GM18873 (cell line): ENCODE measurements around the gene AWAT1.
"Not testable (repeated sequence)": the region's sequence is repeated elsewhere in the genome, so short reads cannot be mapped to it uniquely, and the experiment has no call there.

Experiments used
- ATAC-seq: cut with Tn5 transposase; IDR thresholded peaks from one replicate; pipeline ENCODE4 v1.9.1; 2021; ENCODE audit warnings: mild to moderate bottlenecking, moderate library complexity, moderate number of reproducible peaks; ENCODE audit not compliant: unreplicated experiment, low FRiP score

Gene AWAT1

GRCh38 chrX:70234355-70234754 lies at the start of gene AWAT1:
TSS of gene AWAT1 (plus strand) at chrX:70234655. CDS start at chrX:70234696, 41 bp downstream.
- ATAC-seq: no peak

GRCh38 chrX:70190225-70190624 lies 44.2 kb upstream of the AWAT1 start:
- ATAC-seq: no peak

- peak; percentile 78 for ATAC-seq
Measured at GRCh38 chrX:70196961-70197720, 37.3 kb upstream of the AWAT1 start.

GRCh38 chrX:70201732-70202131 lies 32.7 kb upstream of the AWAT1 start:
- no peak for ATAC-seq

- ATAC-seq: no peak
Measured at GRCh38 chrX:70208479-70208878, 26.0 kb upstream of the AWAT1 start.

- not testable (repeated sequence) for ATAC-seq
Measured at GRCh38 chrX:70209570-70209969, 24.9 kb upstream of the AWAT1 start.

GRCh38 chrX:70219938-70220764 lies 14.3 kb upstream of the AWAT1 start:
- ATAC-seq: no peak

GRCh38 chrX:70226048-70226447 lies 8.4 kb upstream of the AWAT1 start:
- no peak for ATAC-seq

- no peak for ATAC-seq
Measured at GRCh38 chrX:70226687-70227086, 7.8 kb upstream of the AWAT1 start.

GRCh38 chrX:70231666-70232065 lies 2.8 kb upstream of the AWAT1 start:
- no peak for ATAC-seq

GRCh38 chrX:70240751-70241150 lies 6.3 kb downstream of the AWAT1 start:
- ATAC-seq: no peak

GRCh38 chrX:70241501-70241900 lies 7.0 kb downstream of the AWAT1 start:
- no peak for ATAC-seq

- not testable (repeated sequence) for ATAC-seq
Measured at GRCh38 chrX:70243601-70244000, 9.1 kb downstream of the AWAT1 start.

- no peak for ATAC-seq
Measured at GRCh38 chrX:70244881-70245280, 10.4 kb downstream of the AWAT1 start.

GRCh38 chrX:70247252-70247651 lies 12.8 kb downstream of the AWAT1 start:
- ATAC-seq: no peak

- no peak for ATAC-seq
Measured at GRCh38 chrX:70252491-70252890, 18.0 kb downstream of the AWAT1 start.

GRCh38 chrX:70253377-70254062 lies 19.1 kb downstream of the AWAT1 start:
- no peak for ATAC-seq

- no peak for ATAC-seq
Measured at GRCh38 chrX:70254063-70254400, 19.6 kb downstream of the AWAT1 start.

GRCh38 chrX:70254909-70255308 lies 20.5 kb downstream of the AWAT1 start:
- ATAC-seq: no peak

- ATAC-seq: no peak
Measured at GRCh38 chrX:70255452-70255851, 21.0 kb downstream of the AWAT1 start.
